ENCODE data around the gene MYLK2. TPM values are rescaled to one million over a fixed set of nuclear protein-coding genes. Genes with fewer than 3 reads are reported as not detected.

The MYLK2 gene
- total RNA-seq, 2 experiments from 2014 or later, result 0.13 to 0.27 TPM

DNA sequence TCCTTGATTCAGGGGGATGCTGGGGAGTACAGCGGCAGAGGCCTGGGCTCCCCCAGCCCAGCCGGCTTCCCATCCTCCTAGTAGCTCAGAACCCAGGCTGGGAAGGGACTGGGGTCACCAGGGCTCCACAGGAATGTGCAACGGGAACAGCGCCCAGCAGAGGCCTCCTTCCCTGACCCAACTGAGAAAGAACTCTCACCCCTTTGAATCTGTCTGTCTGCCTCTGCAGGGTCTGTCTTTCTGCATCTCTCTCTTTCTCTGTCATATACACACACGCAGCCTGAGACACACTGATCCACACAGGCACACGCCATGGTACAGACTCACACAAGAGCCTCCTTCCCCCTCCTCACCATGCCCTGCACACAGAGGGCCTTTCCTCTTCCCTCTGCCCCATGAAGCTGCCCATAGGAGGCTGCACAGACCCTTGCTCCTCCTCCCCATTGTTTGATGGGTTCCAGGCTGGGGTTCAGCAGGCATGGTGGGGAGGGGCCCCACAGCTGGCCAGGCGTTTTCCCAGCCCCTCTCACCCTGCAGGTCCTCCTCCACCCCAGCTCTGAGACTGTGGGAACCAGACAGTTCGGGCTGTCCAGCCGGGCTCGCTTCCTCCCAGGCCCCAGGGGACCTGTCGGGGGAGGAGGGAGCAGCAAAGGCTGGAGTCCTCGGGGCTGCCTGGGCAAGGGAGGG is 23.5 kb downstream of the MYLK2 start:
- Mint-ChIP-seq H3K9me3 (no peaks in the 10 kb centered on the region), H3K27ac (no peak overlapping the region), H3K4me3 (no peak overlapping the region), H3K27me3 (no peaks in the 10 kb centered on the region), H3K4me1 (ENCODE audit: low read depth) (no peaks in the 10 kb centered on the region), H3K36me3 (ENCODE audit: low read depth) (no peaks in the 10 kb centered on the region)
- DNase-seq, result no peak
- intact Hi-C loops (cut with micrococcal nuclease), result no loop called here
- CTCF ChIA-PET, result interaction anchor here (1.3 to 2.3 kb wide), 3 partner anchors 8 to 20 kb away, joined by 4 to 8 read pairs (median 6); no protein-coding TSS in a partner anchor
- TF ChIP-seq, protein P1, sequence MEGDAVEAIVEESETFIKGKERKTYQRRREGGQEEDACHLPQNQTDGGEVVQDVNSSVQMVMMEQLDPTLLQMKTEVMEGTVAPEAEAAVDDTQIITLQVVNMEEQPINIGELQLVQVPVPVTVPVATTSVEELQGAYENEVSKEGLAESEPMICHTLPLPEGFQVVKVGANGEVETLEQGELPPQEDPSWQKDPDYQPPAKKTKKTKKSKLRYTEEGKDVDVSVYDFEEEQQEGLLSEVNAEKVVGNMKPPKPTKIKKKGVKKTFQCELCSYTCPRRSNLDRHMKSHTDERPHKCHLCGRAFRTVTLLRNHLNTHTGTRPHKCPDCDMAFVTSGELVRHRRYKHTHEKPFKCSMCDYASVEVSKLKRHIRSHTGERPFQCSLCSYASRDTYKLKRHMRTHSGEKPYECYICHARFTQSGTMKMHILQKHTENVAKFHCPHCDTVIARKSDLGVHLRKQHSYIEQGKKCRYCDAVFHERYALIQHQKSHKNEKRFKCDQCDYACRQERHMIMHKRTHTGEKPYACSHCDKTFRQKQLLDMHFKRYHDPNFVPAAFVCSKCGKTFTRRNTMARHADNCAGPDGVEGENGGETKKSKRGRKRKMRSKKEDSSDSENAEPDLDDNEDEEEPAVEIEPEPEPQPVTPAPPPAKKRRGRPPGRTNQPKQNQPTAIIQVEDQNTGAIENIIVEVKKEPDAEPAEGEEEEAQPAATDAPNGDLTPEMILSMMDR (IDR thresholded peaks at IDR 0.05), result no peak
- ATAC-seq, result no peak
- POLR2A ChIA-PET, result no interaction called here

DNA sequence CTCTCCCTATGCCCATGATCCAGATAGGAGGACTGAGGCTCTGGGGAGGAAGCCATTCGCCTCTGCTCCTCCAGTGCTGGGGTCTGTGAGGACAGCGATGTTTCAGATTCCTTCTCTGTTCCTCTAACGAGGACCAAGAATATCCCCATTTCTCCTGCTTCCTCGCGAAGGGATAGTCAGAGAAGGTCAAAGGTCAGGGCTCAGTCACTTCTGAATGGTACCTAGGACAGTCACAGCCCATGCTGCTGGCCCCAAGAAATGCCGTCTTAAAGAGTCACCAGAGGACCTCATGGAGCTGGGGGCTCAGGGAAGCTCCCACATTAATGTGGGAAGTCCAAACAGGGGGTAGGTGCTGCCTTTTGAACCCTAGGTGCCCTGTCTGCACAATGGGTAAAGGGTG is 24.1 kb downstream of the MYLK2 start:
- CTCF ChIA-PET, result interaction anchor here (1.3 to 2.3 kb wide), 2 partner anchors 8 to 9 kb away, joined by 4 to 8 read pairs; no protein-coding TSS in a partner anchor
- no peaks in the 10 kb centered on the region for H3K4me1 Mint-ChIP-seq (ENCODE audit: low read depth)
- H3K4me3 Mint-ChIP-seq, result no peak overlapping the region
- no peak for ATAC-seq
- no peaks in the 10 kb centered on the region for H3K36me3 Mint-ChIP-seq (ENCODE audit: low read depth)
- DNase-seq, result no peak
- no peak overlapping the region for H3K27ac Mint-ChIP-seq
- POLR2A ChIA-PET, result no interaction called here
- intact Hi-C loops (cut with micrococcal nuclease), result no loop called here
- TF ChIP-seq, protein P1 (IDR thresholded peaks at IDR 0.05), result no peak
- H3K27me3 Mint-ChIP-seq, result no peaks in the 10 kb centered on the region
- H3K9me3 Mint-ChIP-seq, result no peaks in the 10 kb centered on the region

DNA sequence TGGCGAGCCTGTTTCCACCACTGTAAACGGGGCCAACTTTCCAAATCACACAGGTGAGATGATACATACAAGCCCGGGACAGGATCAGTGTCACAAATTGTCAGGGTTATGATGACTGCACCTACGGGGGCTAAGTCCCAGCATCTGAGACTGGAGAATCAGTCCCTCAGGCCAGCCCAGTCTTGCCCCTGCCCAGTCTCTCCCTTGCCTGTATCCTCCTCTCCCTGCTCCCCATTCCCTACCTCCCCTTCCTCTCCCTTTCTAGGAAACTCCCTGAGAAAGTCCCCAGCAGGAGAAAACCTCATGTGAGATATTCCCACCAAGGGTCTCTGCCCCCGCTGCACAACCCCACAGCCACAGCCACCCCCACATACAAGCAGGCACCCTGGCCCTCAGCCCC is 24.7 kb downstream of the MYLK2 start:
- no peak for ATAC-seq
- POLR2A ChIA-PET, result no interaction called here
- H3K4me3 Mint-ChIP-seq, result no peak overlapping the region
- no peaks in the 10 kb centered on the region for H3K9me3 Mint-ChIP-seq
- no peak overlapping the region for H3K27ac Mint-ChIP-seq
- H3K36me3 Mint-ChIP-seq (ENCODE audit: low read depth), result no peaks in the 10 kb centered on the region
- intact Hi-C loops (cut with micrococcal nuclease), result no loop called here
- no peak for DNase-seq
- TF ChIP-seq, protein P1 (IDR thresholded peaks at IDR 0.05), result no peak
- CTCF ChIA-PET, result interaction anchor here (1.3 to 2.3 kb wide), 2 partner anchors 8 to 9 kb away, joined by 4 to 8 read pairs; no protein-coding TSS in a partner anchor
- H3K4me1 Mint-ChIP-seq (ENCODE audit: low read depth), result no peaks in the 10 kb centered on the region
- peaks cover 2% of the 10 kb centered on the region for H3K27me3 Mint-ChIP-seq

DNA sequence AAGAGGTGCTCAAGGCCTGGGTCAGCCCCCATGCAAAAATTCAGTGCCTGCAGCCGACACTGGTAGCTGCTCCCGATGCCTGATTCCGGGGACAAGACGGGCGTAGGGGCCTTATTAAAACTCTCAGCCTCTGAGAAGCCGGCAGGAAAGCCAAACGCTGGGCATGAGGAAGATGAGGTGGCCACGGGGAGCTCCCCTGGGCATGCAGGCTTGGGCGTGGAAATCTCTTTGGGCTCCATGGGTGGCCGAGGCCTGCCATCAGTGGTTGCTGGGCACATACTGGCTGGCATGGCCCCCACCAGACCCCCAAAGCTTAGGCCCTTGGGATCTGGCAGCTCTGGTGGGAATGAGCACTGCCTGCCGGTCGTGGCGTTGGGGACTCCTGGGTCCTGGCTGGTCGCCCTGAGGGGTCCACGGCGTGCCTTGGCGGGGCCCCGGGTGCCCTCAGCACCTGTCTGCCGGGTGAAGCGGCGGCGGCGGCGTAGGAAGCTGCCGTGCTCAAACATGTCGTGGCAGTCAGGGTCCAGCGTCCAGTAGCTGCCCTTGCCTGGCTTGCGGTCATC is 25.7 kb downstream of the MYLK2 start:
- no peak for DNase-seq
- ChIA-PET CTCF (interaction anchor here (1.0 to 4.5 kb wide), 8 partner anchors 8 to 187 kb away, joined by 3 to 51 read pairs (median 3); partner anchors contain the start of gene PDRG1), POLR2A (interaction anchor here (0.6 kb wide), 1 partner anchor 81 kb away, joined by 3 read pairs; no protein-coding TSS in a partner anchor)
- no peak for ATAC-seq
- H3K36me3 Mint-ChIP-seq (ENCODE audit: low read depth), result no peaks in the 10 kb centered on the region
- no peaks in the 10 kb centered on the region for H3K9me3 Mint-ChIP-seq
- peaks cover 6% of the 10 kb centered on the region for H3K27me3 Mint-ChIP-seq
- TF ChIP-seq, protein P1 (IDR thresholded peaks at IDR 0.05), result no peak
- intact Hi-C loops (cut with micrococcal nuclease), result no loop called here
- no peak overlapping the region for H3K27ac Mint-ChIP-seq
- H3K4me3 Mint-ChIP-seq, result no peak overlapping the region
- H3K4me1 Mint-ChIP-seq (ENCODE audit: low read depth), result no peaks in the 10 kb centered on the region

DNA sequence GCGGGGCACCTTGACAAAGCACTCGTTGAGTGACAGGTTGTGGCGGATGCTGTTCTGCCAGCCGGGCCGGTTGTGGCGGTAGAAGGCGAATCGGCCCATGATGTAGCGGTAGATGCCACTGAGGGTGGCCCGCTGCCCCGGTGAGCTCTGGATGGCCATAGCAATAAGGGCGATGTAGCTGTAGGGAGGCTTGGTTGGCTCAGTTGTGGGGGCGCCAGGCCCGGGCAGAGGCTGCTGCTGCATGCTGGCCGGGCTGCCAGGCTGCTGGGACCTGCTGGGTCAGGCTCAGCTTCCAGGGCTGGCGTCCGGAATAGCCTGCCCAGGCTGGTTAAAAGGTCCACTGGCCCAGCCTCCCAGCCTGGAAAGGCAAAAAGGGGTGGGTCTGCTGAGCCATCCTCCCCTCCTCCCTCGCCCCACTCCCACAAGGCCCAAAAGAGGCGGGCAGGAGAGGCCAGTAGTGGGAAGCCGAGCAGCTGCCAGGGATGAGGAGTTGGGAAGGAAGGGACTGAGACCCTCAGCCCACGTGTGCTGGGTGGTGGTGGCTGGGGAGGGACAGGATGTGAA is 26.2 kb downstream of the MYLK2 start, which contains the start of gene FOXS1:
TSS of gene FOXS1 (minus strand) at position 305 of the 564 bp plus-strand sequence. CDS start at position 243, 62 bp downstream.
- CTCF ChIA-PET, result interaction anchor here (1.0 to 4.5 kb wide), 8 partner anchors 8 to 187 kb away, joined by 3 to 51 read pairs (median 3); partner anchors contain the start of gene PDRG1
- H3K9me3 Mint-ChIP-seq, result no peaks in the 10 kb centered on the region
- no peak within 1 kb of the TSS for H3K27ac Mint-ChIP-seq
- TF ChIP-seq, protein P1 (IDR thresholded peaks at IDR 0.05), result no peak
- intact Hi-C loops (cut with micrococcal nuclease), result no loop called here
- ATAC-seq (no peak), DNase-seq (no peak)
- no peak within 1 kb of the TSS for H3K4me3 Mint-ChIP-seq
- POLR2A ChIA-PET, result interaction anchor here (0.6 kb wide), 1 partner anchor 82 kb away, joined by 3 read pairs; no protein-coding TSS in a partner anchor
- peaks cover 9% of the 10 kb centered on the region for H3K27me3 Mint-ChIP-seq
- no peaks in the 10 kb centered on the region for H3K36me3 Mint-ChIP-seq (ENCODE audit: low read depth)
- H3K4me1 Mint-ChIP-seq (ENCODE audit: low read depth), result no peaks in the 10 kb centered on the region
